GM12891 (cell line): ENCODE measurements around the gene ARHGEF4.

Experiments used
- POLR2A ChIP-seq: IDR thresholded peaks from 2 replicates; pipeline ENCODE4 v1.6.1; 2011; ENCODE audit warnings: low read depth, low read length, control low read depth
- POLR2AphosphoS5 ChIP-seq: IDR thresholded peaks from 2 replicates; pipeline ENCODE4 v1.6.1; 2011; ENCODE audit warnings: low read depth, low read length, control low read depth
- POU2F2 ChIP-seq: IDR thresholded peaks from 2 replicates; pipeline ENCODE4 v1.6.1; 2011; ENCODE audit warnings: low read depth, mild to moderate bottlenecking, control low read depth, low read length, moderate library complexity
- SPI1 ChIP-seq: IDR thresholded peaks from 2 replicates; pipeline ENCODE4 v1.6.1; 2011; ENCODE audit warnings: low read depth, low read length, control low read depth
- TAF1 ChIP-seq: IDR thresholded peaks from 2 replicates; pipeline ENCODE4 v1.6.1; 2011; ENCODE audit warnings: low read depth, low read length, control low read depth

DNA sequence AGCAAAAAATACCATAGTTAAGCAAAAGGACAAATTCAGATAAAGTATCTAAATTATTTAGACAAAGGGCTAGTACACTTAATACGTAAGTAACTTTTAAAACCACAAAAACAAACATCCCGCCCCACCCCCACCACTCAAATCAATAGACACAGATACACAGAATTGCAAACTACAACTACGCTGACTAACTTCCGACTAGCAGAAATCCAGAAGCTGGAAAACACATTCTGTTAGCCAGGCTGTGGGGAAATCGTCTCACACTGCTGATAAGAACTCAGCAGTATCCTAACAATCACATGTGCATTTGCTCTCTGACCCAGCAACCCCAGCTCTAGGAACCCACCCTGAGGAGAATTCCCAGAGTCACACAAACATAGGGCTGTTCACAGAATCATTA lies 240.0 kb downstream of the ARHGEF4 start:
- TF ChIP-seq POLR2A (no peak), TAF1 (no peak), POLR2AphosphoS5 (no peak), SPI1 (no peak), POU2F2 (no peak)
